A673 (cell line): ENCODE data around the gene KRTAP10-11.

Source experiments
- CTCF ChIP-seq: fragments of 300-800, 200-600 bp; sonication (generic); conservative IDR thresholded peaks from 2 replicates; pipeline ENCODE4 v1.5.1; 2017; ENCODE audit warnings: low read depth, mild to moderate bottlenecking, antibody characterized with exemption, low read length, moderate library complexity, mixed read lengths
- EZH2 ChIP-seq: fragments of 200-600 bp; sonication (generic); IDR thresholded peaks from 2 replicates; pipeline ENCODE4 v1.6.1; 2017; ENCODE audit warnings: borderline replicate concordance, low read depth, mild to moderate bottlenecking, mixed read lengths, antibody characterized with exemption, low read length; ENCODE audit not compliant: poor library complexity, severe bottlenecking

GRCh38 chr21:44612029-44612486 lies 34.2 kb upstream of the KRTAP10-11 start, which contains the start of gene KRTAP10-8:
- TF ChIP-seq CTCF (no peak), EZH2 (no peak)
